GM21737 (cell line): ENCODE data around the gene CTNNBL1.

Experiments used
- ATAC-seq: cut with Tn5 transposase; IDR thresholded peaks from one replicate; pipeline ENCODE4 v1.9.1; 2021; ENCODE audit warnings: mild to moderate bottlenecking, moderate library complexity; ENCODE audit not compliant: unreplicated experiment

CTNNBL1 gene

GRCh38 chr20:37913567-37914366 lies 219.9 kb downstream of the CTNNBL1 start:
- no peak for ATAC-seq

- no peak for ATAC-seq
Measured at GRCh38 chr20:37914367-37914671, 220.5 kb downstream of the CTNNBL1 start.

- no peak for ATAC-seq
Measured at GRCh38 chr20:37914672-37915433, 221.0 kb downstream of the CTNNBL1 start.

DNA sequence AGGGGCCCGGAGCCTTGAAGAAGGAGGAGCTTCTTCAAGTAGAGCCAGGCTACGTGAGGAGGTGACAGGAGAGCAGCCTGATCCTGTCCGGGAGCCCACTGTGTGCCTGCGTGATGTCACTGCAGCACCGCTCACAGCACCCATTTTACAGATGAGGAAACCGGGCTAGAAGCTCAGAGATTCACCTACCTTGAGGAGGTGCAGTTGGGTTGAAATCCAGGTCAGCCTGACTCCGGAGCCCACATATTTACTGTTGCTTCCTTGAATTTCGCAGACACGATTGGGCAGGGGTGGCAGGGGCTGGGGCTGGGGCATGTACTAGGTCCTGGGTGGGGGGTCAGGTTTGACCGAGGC lies 221.6 kb downstream of the CTNNBL1 start:
- ATAC-seq: no peak

DNA sequence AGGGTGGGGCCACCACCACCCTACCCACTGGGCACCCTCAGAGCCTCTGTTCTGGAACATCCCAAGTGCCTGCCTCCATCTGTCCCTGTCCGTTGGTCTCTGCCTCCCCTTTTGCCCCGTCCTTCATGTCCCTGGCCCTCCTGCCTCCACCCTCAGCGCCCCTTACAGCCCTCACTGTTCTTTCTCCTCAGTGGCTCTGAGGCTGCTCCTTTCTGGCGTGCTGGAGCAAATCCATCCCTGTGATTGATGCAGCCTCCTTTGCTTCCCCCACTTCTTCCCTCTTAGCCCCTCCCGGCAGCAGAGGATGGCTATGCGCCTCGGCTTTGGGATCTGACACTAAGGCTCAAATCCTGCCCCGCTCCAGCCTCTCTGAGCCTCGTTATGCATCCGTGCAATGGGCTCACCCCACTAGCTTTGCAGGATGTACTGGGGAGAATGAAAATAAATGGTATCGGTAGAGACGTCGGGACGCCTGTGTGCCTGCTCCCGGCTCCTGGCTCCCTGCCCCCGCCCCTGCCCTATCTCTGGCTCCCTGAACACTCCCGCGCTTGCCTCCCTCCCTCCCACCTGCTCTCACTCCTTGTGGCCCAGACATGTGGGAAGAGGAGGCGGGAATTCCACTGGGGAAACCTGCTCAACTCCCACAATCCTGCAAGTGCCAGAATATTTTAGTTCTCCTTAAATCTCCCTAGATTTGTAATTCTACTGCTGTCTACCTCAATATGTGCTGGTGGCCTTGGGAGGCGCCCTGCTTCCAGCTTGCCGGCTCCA lies 222.2 kb downstream of the CTNNBL1 start:
- ATAC-seq: no peak

DNA sequence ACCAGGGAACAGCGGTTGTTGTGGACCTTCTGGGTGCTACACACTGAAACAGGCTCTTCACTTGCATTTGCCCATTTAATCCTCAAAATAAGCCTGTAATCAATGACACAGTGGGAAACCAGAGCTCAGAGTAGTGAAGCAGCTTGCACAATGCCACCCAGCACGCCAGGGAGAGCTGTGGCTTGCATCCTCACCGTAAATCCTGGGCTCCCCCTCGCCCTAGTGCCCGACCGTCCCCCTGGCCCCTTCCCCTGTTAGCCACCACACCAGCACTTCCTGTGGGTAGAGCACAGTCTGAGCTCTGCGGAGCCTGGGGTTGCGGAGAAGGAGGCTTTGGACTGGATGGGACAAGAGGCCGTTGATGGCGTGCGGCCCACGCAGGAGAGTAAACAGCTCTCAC lies 223.6 kb downstream of the CTNNBL1 start:
- ATAC-seq: no peak

DNA sequence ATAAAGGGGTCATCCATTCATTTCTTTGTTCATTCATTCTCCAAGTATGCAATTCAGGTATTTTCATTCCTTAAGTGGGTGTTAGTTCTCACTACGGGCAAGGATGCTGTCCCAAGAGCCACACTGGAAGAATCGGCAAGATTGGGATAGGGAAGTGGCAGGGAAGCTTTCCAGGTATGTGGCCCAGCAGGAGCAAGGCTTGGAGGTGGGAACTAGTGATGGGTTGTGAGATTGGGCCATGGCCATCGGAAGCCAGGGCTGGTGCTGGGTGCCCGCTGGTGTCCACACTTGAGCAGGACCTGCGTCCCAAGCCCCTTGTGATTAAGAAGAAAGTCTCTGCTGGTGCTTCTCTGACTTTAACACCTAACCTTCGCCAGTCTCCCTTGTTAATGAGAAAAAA lies 224.2 kb downstream of the CTNNBL1 start:
- no peak for ATAC-seq

DNA sequence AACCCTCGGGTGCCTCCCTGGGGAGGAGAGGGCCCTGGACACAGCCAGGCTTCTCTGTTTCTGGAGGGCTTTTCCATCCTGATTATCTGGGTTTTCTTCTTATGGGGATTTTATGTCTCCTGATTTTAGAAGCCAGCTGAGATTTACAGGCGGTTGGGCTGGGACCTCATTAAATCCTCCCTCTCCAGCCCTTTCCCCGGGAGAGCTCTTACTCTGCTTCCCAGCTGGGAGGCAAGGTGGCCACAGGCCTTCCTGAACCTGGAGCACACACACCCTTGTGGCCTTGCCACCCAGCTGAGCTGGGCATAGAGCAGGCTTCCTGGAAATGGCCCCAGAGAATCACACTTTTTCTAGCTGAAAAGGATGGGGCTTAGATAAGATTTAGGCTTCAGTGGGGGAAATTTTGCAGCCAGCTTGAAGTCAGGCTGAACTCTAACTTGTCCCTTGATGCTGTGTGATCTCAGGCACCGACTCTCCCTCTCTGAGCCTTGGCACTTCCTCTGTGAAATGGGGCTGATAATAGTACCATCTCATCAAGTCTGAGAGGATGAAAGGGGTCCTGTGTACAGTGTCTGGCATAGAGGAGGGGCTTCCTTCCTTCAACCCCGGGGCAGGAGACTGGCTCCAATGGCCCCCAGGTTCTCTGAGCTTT lies 225.7 kb downstream of the CTNNBL1 start:
- ATAC-seq: no peak

- no peak for ATAC-seq
Measured at GRCh38 chr20:37920270-37920669, 226.4 kb downstream of the CTNNBL1 start.

GRCh38 chr20:37920679-37921322 lies 227.0 kb downstream of the CTNNBL1 start:
- ATAC-seq: no peak

GRCh38 chr20:37921341-37921929 lies 227.6 kb downstream of the CTNNBL1 start:
- ATAC-seq: no peak
